Ishikawa (cell line): Measurements from ENCODE around the gene FAM117B.

Experiments used
- CEBPB ChIP-seq: IDR thresholded peaks from 2 replicates; pipeline ENCODE4 v1.6.1; 2012
- CREB1 ChIP-seq: IDR thresholded peaks from 2 replicates; pipeline ENCODE4 v1.6.1; 2012; ENCODE audit warnings: low read depth
- EGR1 ChIP-seq: IDR thresholded peaks from 2 replicates; pipeline ENCODE4 v1.6.1; 2012
- EP300 ChIP-seq: IDR thresholded peaks from 2 replicates; pipeline ENCODE4 v1.6.1; 2012; ENCODE audit warnings: borderline replicate concordance
- FOXM1 ChIP-seq: IDR thresholded peaks from 2 replicates; pipeline ENCODE4 v1.6.1; 2012; ENCODE audit warnings: low read depth, borderline replicate concordance
- MAX ChIP-seq: IDR thresholded peaks from 2 replicates; pipeline ENCODE4 v1.6.1; 2012
- RAD21 ChIP-seq: IDR thresholded peaks from 2 replicates; pipeline ENCODE4 v1.6.1; 2012; ENCODE audit warnings: low read depth
- REST ChIP-seq: IDR thresholded peaks from 2 replicates; pipeline ENCODE4 v1.6.1; 2012; ENCODE audit warnings: low read depth, mild to moderate bottlenecking
- TAF1 ChIP-seq: IDR thresholded peaks from 2 replicates; pipeline ENCODE4 v1.6.1; 2012; ENCODE audit warnings: low read depth, mild to moderate bottlenecking
- TCF12 ChIP-seq: IDR thresholded peaks from 2 replicates; pipeline ENCODE4 v1.6.1; 2012; ENCODE audit warnings: low read depth
- YY1 ChIP-seq: IDR thresholded peaks from 2 replicates; pipeline ENCODE4 v1.6.1; 2012; ENCODE audit warnings: low read depth
- ZBTB7A ChIP-seq: IDR thresholded peaks from 2 replicates; pipeline ENCODE4 v1.6.1; 2012; ENCODE audit warnings: low read depth

GRCh38 chr2:202786842-202787241 lies 152.1 kb downstream of the FAM117B start:
- TF ChIP-seq CREB1 = no peak
- no peak for TF ChIP-seq TCF12
- no peak for TF ChIP-seq YY1
- no peak for TF ChIP-seq RAD21
- TF ChIP-seq ZBTB7A = no peak
- no peak for TF ChIP-seq EP300
- TF ChIP-seq EGR1 = no peak
- TF ChIP-seq REST = no peak
- no peak for TF ChIP-seq MAX
- no peak for TF ChIP-seq CEBPB
- TF ChIP-seq TAF1 = no peak
- TF ChIP-seq FOXM1 = no peak
